HG02840 (cell line): ENCODE results near the gene CACNA2D3.

Source experiments
- ATAC-seq: cut with Tn5 transposase; IDR thresholded peaks from one replicate; pipeline ENCODE4 v1.9.1; 2021; ENCODE audit warnings: mild to moderate bottlenecking, moderate library complexity, moderate number of reproducible peaks; ENCODE audit not compliant: unreplicated experiment, low FRiP score

Gene CACNA2D3

DNA sequence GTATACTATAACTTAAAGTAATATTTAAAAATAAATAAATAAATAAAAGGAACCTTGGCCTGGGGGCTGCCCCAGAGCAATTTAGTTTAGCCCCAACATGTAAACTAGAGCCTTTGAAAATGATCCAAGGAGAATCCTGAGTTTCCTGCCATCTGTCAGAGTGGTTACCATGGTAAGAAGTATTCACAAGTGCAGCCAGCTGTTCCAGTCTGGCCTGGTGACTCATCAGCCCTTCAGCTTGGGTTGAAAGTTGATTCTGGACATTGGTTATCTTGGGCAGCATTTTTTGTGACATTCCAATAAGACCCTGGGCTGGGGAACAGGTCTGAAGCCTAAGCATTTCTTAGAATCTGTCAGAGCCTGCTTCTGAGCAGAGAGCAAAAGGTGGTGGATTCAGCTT lies 878.2 kb downstream of the CACNA2D3 start:
- no peak for ATAC-seq

- ATAC-seq = no peak
Measured at GRCh38 chr3:55000953-55001352, 878.6 kb downstream of the CACNA2D3 start.

DNA sequence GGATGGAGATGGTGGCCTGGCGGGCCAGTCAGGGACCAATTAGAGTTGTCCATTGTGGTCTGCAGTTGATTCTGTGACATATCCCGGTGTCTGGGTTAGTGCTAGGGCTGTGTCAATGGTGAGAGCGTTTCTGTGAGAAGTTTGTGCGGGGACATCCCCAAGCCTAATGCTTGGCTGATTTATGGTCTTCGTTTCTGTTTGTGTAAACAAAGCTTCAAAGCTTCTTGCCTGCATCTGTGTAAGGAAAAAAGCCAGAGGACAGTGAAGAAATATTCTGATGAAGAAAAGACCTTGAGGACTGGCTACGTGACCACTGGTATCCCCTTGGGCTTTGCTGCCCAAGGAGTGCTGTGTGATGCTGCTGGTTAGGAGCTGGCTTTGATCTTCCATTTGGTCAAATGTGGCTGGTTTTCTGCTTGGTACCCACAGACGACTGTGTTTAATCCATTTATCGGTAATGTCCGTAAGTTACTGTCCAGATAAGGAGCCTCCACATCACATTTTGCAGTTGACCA lies 880.1 kb downstream of the CACNA2D3 start:
- ATAC-seq = no peak

DNA sequence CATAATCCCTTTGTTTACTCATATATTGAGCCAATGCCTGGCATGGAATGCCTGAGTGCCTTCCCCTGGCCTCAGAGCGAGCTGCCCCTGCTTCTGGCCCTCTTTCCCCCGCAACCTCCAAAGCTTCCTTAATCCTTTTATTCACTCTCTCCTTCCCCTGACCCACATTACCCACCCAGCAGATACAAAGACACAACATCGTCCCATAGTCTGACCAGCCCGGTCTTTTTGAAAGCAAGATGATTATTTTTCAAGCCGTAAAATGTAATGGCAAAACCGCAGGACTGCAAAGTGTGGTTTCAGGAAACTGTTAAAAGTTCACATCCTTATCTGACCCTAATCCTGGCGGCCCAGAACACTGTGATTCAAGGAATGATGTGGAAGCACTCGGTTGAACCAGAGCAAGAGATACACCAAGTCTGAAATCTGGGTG lies 883.9 kb downstream of the CACNA2D3 start:
- ATAC-seq = no peak

DNA sequence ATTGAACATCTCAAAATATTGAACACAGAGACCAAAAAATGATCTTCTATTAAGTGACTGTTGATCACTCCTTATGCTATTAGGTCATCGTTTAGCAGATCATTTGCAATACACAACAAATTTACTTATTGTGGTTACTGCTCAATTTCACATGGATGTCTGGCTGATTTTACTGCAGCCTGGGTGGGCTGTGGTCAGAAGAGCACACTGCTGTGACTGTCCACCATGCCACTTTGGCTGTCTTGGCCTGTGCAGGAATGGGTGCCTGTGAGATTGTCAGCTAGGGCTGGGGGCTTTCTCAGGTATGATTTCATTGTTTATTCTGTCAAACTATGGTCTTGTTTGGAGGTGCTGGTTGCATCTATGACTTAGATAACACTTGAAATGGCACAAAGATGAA lies 885.6 kb downstream of the CACNA2D3 start:
- no peak for ATAC-seq

DNA sequence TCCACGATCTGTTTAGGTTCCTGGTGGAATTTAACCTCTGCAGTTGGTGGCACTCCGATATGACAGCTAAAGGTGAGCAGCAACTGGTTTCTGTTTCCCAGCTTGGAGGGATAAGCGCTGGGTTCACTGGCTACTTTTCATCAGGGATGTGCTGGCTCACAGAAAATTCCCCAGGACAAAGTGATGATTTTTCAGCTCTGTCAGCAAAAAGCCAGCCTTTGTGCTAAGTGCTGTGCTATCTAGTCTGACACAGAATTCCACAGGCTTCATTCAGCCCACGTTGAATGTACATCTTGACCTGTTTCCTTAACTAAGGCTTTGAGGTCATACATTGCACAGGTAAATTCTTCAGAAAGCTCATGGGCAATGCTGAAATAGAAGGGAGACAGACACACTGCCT lies 887.0 kb downstream of the CACNA2D3 start:
- no peak for ATAC-seq

DNA sequence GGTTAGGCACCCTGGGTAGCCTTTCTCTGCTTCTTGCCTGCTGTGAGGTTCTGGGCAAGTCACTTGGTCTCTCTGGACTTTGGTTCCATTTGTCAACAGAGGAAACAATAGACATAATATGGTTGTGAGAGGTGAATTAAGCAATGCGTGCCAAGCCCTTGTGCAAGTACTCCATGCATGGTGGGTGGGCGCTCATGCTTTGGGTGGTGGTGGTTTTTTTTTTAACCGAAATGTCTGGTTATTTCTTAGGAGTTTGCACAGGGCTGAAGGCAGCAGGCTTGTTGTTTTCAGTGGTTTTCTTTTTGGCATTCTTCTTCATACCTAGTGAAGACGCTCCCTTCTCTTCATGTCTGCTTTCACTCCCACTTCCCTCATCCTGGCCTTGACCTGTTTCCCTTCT lies 889.7 kb downstream of the CACNA2D3 start:
- no peak for ATAC-seq

DNA sequence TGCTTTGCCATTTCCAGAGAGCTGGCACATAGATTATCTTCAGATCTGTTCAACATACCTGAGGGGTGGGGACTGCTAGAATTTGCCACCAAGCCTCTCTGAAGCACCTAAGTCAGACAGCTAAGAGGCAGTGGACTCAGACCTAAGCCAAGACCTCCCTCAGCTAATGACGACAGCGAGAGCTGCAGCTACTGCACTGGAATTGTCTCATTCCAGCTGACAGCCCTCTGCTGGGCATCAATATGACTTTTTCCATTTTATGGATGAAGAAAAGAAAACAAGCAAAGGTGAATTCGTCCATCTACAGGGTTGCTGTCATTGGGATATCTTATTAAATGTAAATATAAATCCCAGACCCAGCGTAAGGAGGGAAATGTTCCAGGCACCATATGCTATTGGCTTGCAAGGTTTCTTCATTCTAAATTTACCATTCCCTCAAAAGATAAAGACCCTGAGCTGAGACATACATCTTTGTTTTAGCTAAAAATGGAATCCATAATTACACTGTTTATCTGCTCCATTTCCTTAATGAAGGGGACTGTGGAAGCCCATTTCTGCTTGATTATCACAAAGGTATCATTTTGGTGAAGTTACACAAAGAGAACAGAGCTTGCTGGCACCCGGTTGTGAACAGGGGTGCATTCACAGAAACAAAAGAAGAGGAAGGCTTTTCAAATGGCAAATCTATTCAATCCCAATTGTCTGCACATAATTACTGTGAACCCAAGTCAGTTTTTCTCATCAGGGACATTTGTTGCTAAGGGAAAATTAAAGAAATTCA lies 891.0 kb downstream of the CACNA2D3 start:
- ATAC-seq = no peak

DNA sequence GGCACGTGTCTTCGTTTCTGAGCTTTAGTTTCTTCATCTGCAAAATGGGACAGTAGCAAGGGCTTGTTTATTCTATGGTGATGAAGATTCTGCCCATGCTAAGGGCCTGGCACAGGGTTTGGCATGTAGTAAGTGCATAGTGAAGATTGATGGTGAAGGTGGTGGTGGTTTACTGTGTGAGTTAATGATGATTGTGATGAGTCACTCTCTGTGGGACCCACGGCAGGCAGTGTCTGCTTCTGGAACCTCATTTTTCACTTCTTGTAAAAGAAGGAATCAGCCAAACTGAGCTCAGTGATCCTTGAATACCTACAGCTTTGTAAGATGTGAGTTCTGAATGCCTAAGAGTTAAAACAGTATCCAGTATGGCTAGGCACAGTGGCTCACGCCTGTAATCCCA lies 891.7 kb downstream of the CACNA2D3 start:
- no peak for ATAC-seq

DNA sequence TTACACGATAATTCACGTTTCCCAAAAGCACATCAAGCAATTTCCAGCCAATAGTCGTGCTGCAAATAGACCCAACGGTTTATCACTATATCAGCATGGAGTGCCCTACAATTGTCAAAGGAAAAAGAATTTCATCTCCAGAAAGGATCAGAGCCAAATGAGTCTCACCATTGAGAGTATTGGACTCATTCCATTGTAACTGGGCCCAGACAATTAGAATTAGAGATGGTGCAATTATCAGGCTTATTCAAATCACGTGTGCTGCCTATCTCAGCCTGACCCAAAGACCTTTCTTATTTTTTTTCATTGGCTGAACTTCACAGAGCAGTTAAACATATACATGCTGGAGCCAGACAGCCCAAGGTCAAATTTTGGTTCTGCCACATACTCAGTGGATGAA lies 892.6 kb downstream of the CACNA2D3 start:
- ATAC-seq = no peak

- no peak for ATAC-seq
Measured at GRCh38 chr3:55017876-55018275, 895.5 kb downstream of the CACNA2D3 start.

DNA sequence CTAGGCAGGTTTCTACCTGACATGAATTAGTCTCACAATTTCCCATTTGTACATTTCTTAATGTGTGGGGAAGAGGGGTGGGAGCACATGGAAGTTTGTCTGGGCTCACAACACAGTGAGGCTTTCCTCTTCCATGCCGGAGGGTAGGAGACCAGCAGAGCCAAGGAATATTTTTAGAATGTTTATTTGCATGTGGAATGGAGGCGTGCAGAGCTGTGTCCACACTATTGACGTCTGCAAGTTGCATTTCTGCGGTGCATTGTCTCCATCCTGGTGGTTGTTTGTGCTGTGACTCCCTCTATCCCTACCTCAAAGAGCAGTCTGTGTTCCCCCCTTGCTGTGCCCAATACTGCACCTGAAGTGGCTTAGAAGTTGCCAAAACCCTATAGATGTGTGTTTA lies 908.6 kb downstream of the CACNA2D3 start:
- ATAC-seq = no peak

DNA sequence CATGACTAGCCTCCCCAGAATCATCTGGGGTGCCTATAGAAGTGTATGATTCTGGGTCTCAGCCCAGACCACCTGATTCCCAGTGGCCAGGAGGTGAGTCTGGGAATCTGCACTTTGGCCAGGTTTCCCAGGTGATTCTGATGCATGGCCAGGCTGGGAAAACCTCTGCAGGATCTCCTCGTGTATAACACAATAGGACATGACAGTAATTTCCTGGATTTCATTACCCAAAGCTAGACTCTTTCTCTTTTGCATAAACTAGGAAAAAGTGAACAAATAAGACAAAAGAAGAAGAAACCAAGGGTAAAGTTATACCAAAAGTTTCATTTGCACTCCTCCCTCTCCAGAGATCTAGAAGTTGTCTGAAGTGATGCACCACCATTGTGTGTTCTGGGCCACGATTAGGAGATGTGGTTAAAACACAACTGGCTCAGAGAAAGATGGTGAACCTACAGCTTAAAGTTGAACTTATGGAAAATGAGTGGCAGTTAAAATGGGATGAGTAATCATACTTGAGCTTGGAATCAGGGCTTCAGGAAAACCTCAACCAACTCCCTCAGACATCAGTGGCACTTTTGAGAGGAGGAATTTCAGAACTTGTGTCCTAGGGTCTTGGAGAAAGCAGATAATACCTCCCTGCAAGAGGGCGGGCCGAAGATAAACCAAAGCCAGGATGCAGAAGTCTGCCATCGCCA lies 914.7 kb downstream of the CACNA2D3 start:
- ATAC-seq = no peak

GRCh38 chr3:55042591-55042990 lies 920.2 kb downstream of the CACNA2D3 start:
- no peak for ATAC-seq

DNA sequence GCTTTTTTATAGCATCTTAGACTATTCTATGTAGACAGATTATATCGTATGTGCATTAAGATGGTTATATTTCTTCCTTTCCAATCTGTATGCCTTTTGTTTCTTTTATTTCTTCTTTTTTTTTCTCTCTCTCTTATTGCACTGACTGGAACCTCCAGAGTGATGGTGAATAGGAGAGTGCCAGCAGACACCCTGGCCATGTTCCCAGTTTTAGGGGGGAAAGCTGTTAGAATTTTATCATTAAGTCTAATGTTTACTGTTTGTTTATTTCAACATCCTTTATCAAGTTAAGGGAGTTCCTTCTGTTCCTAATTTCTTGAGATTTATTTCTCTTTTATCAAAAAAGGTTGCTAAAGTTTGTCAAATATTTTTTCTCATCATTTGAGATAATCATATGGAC lies 922.1 kb downstream of the CACNA2D3 start:
- no peak for ATAC-seq

GRCh38 chr3:55059027-55059629 lies 936.8 kb downstream of the CACNA2D3 start:
- ATAC-seq = no peak

GRCh38 chr3:55060896-55061719 lies 938.8 kb downstream of the CACNA2D3 start:
- ATAC-seq = no peak

DNA sequence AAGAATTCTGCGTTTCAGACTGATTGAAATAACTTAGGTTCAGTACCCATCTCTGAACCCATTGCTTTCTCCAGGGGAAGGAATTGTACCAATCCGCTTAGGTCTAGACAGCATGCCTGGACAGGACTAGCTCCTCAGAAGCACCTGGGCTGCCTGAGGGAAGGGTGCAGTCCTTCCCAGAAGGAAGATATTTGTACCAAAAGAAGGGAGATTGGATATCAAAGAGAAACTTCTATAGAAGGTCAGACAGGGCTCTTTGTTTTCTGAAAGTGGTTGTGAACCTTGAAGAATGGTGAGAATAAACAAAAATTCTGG lies 939.3 kb downstream of the CACNA2D3 start:
- ATAC-seq = no peak

GRCh38 chr3:55064164-55064563 lies 941.8 kb downstream of the CACNA2D3 start:
- ATAC-seq = no peak

- no peak for ATAC-seq
Measured at GRCh38 chr3:55065331-55065730, 943.0 kb downstream of the CACNA2D3 start.

DNA sequence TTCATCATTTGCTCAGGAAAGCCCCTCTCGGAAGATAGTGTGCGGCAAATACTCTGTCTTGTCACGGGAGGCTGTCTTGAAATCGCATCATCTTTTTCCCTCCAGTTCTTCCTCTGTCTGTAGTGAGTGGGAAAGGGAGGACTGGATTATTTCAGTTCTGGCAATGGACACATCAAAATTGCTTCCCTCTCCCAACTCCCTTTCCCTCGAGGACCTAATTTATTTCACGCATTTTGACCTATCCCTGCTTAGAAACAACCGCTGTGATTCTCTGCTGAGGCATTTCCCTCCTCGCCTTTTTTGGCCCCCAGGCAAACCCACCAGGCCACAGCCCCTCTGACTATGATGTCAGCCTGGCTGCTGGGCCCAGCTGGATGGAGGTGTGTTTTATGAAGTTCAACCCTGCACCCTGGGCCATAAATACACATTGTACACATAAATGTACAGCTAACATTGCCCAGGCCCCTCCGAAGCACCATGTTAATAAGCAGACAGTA lies 944.2 kb downstream of the CACNA2D3 start:
- no peak for ATAC-seq
